C4-2B (cell line): Measurements from ENCODE around the gene SSBP4.

ENCODE experiments used
- CTCF ChIP-seq: fragments of 450-650 bp; conservative IDR thresholded peaks from 2 replicates; pipeline ENCODE4 v1.5.1; 2017; ENCODE audit warnings: mild to moderate bottlenecking
- ZFX ChIP-seq: fragments of 450-650 bp; IDR thresholded peaks from 2 replicates; pipeline ENCODE4 v1.6.1; 2017

DNA sequence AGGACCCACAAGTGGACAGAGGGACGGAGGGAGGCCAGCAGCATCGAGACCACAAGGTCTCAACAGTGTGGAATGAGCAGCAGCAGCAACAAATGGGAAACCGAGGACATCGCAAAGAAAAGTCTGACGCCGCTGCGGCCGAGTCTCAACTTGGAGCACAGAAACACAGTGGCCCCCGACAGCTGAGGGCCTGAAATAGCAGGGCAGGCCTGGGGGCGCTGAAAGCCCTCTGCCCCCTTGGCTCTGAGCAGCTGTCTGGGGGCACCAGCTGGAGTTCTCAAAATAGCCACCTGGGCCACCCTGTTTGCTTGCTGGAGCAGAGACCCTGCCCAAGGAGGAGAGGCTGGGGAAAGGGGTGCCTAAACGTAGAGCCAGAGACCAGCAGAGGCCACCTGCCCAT, 24.6 kb downstream of the SSBP4 start:
- TF ChIP-seq CTCF, result no peak
- no peak for TF ChIP-seq ZFX
